ENCODE measurements around the gene VANGL2.

The VANGL2 gene

GRCh38 chr1:160411271-160412027, 11.1 kb downstream of the VANGL2 start:
- H3K4me3 ChIP-seq (ENCODE audit: low read length), result no peak overlapping the region
- TF ChIP-seq CTCF (IDR thresholded peaks at IDR 0.05; ENCODE audit: insufficient read depth, low read depth, low read length, missing control alignments), result no peak
- DNase-seq (ENCODE audit: low read depth), result no peak

- TF ChIP-seq CTCF (IDR thresholded peaks at IDR 0.05; ENCODE audit: insufficient read depth, low read depth, low read length, missing control alignments), result no peak
- H3K4me3 ChIP-seq (ENCODE audit: low read length), result no peak overlapping the region
- DNase-seq (ENCODE audit: low read depth), result no peak
Observed at GRCh38 chr1:160412028-160412362, 11.6 kb downstream of the VANGL2 start.

GRCh38 chr1:160413716-160414115, 13.4 kb downstream of the VANGL2 start:
- no peak overlapping the region for H3K4me3 ChIP-seq (ENCODE audit: low read length)
- DNase-seq (ENCODE audit: low read depth), result no peak
- TF ChIP-seq CTCF (IDR thresholded peaks at IDR 0.05; ENCODE audit: insufficient read depth, low read depth, low read length, missing control alignments), result no peak

- no peak for TF ChIP-seq CTCF (IDR thresholded peaks at IDR 0.05; ENCODE audit: insufficient read depth, low read depth, low read length, missing control alignments)
- peak overlapping the region; percentile 12 for H3K4me3 ChIP-seq (ENCODE audit: low read length)
- peak; percentile 95 for DNase-seq (ENCODE audit: low read depth)
Observed at GRCh38 chr1:160414881-160415280, 14.5 kb downstream of the VANGL2 start.

- no peak for TF ChIP-seq CTCF (IDR thresholded peaks at IDR 0.05; ENCODE audit: insufficient read depth, low read depth, low read length, missing control alignments)
- no peak overlapping the region for H3K4me3 ChIP-seq (ENCODE audit: low read length)
- no peak for DNase-seq (ENCODE audit: low read depth)
Observed at GRCh38 chr1:160415696-160416290, 15.4 kb downstream of the VANGL2 start.

GRCh38 chr1:160416369-160416768, 16.0 kb downstream of the VANGL2 start:
- DNase-seq (ENCODE audit: low read depth), result peak; percentile 74
- TF ChIP-seq CTCF (IDR thresholded peaks at IDR 0.05; ENCODE audit: insufficient read depth, low read depth, low read length, missing control alignments), result peak; percentile 84
- no peak overlapping the region for H3K4me3 ChIP-seq (ENCODE audit: low read length)

- no peak overlapping the region for H3K4me3 ChIP-seq (ENCODE audit: low read length)
- TF ChIP-seq CTCF (IDR thresholded peaks at IDR 0.05; ENCODE audit: insufficient read depth, low read depth, low read length, missing control alignments), result no peak
- DNase-seq (ENCODE audit: low read depth), result no peak
Observed at GRCh38 chr1:160418483-160418882, 18.1 kb downstream of the VANGL2 start.
